HG02642 (cell line): ENCODE data around the gene CEP128.

ENCODE experiments used
- ATAC-seq: cut with Tn5 transposase; IDR thresholded peaks from one replicate; pipeline ENCODE4 v1.9.1; 2021; ENCODE audit warnings: mild to moderate bottlenecking; ENCODE audit not compliant: unreplicated experiment, poor library complexity

The CEP128 gene

DNA sequence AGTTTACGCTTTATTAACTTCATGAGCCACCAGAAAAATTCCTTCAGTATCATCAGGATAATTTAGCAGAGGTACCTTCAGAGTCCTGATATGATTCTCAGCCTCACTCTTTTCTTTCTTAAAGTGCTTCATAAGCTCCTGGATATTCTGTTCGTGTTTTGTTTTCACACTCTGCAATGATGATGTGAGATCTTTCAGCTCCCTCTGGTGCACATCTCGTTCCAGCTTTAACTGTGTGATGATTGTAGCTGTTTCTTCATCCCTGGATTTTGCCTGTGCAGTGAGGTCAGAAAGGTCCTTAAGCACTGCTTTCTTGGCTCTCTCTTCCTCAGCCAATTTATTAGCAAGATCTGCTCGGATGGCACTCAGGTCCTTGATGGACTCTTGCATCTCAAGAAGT lies 156.7 kb downstream of the CEP128 start:
- no peak for ATAC-seq

DNA sequence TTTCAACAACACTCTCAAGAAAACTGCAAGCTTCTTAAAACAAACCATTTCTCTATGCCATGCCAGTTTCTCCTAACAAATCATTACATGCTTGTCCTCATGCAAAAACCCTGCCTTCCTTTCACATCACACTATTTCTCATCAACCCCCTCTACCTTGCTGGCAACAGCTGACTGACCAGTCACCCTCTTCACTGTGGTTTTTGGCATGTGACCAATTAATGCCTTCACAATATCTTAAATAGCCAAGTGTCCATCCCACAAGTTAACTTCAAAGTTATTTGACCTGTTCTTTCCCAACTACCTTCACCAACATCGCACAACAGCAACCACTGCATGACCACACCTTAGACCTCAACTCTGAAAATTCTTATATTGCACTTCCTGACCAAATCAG lies 159.6 kb downstream of the CEP128 start:
- ATAC-seq: no peak

DNA sequence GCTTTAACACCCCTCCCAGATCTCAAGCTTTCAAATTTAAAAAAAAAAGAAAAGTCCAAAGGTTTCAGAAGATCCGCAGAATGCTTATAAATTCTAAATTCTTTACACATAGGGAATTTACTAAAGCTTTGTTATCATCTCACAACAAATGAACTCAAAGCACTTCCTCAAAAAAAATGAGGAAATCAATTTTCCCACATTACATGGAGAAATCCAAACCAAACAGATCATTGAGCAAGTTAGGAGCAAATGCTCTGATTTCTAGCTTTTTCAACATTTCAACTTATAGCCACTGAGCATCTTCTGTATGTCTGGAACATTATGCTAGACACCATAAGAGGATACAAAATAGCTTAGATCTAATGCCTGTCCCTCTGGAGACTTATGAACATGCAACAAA lies 161.0 kb downstream of the CEP128 start:
- ATAC-seq: no peak

DNA sequence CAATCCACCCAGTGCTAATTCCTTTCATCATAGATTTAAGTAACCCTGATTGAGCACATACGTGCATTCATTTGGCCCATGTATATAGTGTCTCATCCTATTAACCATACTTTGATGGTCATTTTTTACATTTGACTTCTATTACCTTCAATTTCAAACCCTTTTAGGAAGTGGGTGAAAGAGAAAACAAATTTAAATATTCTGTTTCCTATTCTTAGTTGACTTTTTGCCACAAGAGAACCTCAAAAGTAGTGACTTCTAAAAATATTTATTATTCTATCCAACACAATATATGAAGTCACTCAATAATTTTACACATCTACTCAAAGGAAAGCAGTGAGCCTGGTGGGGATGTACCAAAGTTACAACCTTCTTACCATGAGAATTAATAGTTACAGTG lies 164.9 kb downstream of the CEP128 start:
- ATAC-seq: no peak

DNA sequence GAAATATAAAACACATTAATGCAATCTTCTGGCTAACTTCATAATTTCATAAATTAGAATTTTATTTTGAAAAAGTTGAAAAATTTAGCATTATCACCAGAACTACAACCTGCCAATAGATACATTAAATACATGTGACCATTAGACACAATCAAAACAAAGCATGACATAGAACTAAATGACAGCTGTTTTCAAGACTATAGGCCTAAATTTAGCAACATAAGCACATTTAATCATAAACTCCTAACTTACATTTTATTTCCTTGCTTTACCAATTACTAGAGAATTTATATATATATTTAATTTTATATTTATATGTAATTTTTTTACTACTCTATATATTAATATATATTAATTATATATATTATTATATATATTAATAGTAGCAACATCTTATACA lies 165.4 kb downstream of the CEP128 start:
- ATAC-seq: no peak

- no peak for ATAC-seq
Observed at GRCh38 chr14:80772504-80772903, 169.0 kb downstream of the CEP128 start.

- no peak for ATAC-seq
Observed at GRCh38 chr14:80771201-80771600, 170.3 kb downstream of the CEP128 start.

DNA sequence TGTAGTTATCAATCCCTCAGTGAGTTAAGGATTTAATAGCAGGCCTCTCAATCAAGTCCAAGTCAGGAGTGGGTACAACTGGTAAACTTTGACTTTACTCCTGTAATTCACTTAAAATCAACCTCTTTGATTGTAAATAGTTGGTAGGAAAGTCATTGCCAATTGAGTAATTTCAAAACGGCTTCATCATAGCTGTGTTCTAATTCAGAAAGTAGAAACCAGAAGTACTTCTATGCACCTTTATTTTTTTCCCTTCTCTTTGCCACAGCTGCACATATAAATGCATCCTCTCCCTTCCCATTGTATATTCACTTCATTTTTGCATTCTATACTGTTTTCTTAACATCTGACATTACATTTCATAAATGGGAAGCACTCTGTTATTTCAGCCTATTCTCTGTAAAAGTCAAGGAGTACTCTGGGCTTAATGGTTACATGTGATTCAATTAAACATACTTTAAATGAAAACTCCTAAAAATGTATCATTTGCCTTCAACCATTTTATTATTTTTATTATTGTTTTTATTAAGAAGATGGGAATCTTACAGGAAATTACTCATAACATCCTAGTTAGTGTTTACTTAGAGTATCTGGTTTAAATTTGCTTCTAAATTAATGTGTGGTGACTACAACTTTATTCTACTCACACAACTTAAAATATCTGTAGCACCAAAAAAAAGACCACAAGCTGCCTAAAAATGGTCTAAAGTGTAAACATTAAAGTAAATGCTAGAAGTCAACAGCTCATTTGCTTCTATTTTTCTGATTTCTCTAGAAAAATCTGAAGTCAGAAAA lies 171.2 kb downstream of the CEP128 start:
- no peak for ATAC-seq

DNA sequence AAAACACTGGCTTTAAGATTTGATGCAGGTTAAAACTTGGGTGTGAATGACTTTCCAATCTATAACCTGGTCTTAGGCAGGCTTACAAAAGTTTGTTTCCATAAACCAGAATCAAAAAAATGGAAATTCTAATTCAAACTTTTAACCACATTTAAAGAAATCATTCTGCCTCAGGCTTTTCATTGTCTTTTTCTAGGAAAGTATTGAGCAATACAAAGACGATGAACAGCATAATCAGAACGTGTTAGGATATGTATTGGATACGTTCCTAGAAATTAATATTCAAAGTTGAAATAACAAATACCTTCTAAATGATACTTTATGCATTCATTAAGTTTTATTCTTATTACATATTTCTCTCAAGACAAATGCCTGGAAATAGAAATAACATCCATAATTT lies 172.9 kb downstream of the CEP128 start:
- ATAC-seq: no peak

- no peak for ATAC-seq
Observed at GRCh38 chr14:80764921-80765507, 176.5 kb downstream of the CEP128 start.

- ATAC-seq: no peak
Observed at GRCh38 chr14:80764496-80764895, 177.0 kb downstream of the CEP128 start.

DNA sequence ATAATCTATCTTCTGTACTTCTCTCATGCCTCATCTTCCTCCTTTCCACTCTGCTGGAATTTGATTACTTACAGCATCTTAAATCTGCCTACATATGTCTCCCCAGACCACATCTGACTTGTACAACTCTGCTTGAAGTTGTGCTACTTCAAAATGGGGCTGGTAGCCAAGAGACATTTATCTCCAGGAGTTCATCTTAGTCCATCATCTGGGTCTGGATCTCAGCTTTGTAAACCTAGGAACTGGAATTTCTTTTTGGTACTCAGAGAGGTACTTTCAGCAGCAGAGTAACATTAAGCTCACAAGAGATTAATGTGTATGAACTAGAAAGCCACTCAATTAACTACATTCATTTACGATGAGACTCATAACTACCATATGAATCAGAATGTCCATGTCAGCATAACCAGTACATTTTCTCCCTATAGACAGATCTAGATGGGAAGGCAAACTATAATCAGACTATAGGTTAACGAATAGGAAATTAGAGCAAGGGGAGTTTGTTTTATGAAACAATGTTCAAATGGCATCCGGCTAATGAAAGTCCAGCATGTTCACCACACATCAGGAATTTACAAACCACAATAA lies 178.8 kb downstream of the CEP128 start:
- no peak for ATAC-seq

- no peak for ATAC-seq
Observed at GRCh38 chr14:80754696-80755095, 186.8 kb downstream of the CEP128 start.

DNA sequence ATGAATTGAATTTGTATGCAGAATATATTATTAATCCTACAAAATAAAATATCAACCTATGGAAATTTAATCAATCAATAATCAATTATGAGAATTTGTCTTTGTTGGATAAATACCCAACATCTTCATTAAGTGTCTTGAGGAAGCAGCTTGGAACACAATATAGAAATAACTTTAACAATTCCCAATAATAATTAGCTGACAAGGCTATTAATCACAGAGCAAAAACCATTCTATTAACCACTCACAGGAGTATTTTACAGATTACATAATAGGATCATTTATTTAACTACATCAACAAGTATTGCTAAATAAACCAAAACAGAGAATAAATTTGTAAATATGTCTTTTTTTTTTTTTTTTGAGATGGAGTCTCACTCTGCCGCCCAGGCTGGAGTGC lies 190.3 kb downstream of the CEP128 start:
- no peak for ATAC-seq

- no peak for ATAC-seq
Observed at GRCh38 chr14:80726211-80726610, 215.3 kb downstream of the CEP128 start.

GRCh38 chr14:80718940-80719339 lies 222.6 kb downstream of the CEP128 start:
- no peak for ATAC-seq

DNA sequence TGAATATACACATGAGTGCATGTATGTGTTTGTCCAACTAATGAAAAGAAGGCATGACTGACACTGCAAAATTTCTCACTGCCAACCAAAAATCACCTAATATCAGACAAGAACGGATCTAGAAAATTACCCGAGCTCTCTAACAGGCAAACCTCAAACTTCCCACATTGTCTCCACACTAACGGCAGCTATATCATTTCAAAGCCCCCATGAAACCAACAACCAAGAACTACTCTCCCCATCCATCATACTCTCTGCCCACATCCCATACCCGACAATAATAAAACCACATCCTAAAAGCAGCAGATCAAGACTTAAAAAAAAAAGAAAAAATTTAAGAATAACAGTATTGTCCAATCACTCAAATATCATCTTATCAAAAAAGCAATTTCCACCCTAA lies 227.1 kb downstream of the CEP128 start:
- ATAC-seq: no peak

- no peak for ATAC-seq
Observed at GRCh38 chr14:80713076-80713850, 228.3 kb downstream of the CEP128 start.

GRCh38 chr14:80705241-80705980 lies 236.1 kb downstream of the CEP128 start:
- no peak for ATAC-seq

DNA sequence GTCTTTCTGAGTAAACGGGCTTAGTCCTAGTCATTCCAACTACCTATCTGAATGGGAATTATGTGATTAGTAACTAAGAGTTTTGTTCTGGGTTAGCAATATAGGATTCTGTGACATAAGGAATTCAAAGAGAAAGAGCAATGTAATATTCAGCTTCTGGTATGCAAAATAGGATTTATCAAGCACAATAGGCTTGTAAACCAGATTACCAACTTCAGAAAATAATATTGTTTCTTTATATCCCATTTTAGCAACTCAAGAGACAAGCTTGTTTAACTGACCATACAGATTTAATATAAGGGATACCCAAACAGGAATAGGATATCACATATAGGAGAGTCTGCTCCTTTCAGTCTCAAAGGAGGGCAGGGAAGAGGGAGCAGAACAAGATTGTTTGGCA lies 240.9 kb downstream of the CEP128 start:
- no peak for ATAC-seq
